HG03521 (cell line): ENCODE data around the gene PBX2.
A peak's percentile ranks its signal among the peaks of the same experiment; 100 is the strongest.

Source experiments
- ATAC-seq: cut with Tn5 transposase; IDR thresholded peaks from one replicate; pipeline ENCODE4 v1.9.1; 2021; ENCODE audit warnings: mild to moderate bottlenecking, moderate library complexity; ENCODE audit not compliant: unreplicated experiment

The PBX2 gene

DNA sequence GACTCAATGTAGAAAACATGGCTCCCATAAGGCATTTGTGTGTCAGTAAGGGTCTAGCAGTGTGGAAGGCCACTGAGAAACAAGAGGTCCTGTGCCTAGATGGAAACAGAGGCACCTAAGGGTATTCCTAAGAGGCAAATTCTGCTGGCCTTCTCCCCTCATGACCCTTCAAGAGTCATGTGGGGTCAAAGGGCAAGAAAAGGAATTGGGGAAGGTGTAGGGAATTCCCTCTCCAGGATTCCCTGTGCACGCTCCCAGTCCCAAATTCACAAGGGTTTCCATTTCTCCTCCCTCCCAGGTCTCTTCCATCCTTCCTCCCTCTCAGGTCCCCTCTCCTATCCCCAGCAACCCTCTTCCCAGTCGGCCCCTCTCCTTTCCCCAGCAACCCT lies 14.7 kb downstream of the PBX2 start:
- no peak for ATAC-seq

DNA sequence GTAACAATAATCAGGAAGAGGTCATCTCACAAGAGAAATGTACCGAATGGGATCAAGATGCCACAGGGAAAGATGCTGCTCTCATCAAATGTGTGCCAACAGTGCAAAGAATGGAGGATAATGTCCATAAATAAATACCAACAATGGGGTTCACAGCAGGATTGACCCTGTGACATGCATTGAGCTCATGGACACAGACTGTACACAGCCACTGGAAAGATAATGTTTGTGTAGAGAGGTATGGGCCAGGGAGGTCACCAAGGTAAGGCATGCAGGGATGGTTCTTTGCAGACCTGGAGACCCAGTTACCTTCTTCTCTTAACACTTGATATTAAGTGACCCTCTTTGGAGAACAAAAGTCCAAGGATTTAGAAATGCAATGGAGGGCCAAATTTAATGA lies 15.6 kb downstream of the PBX2 start:
- ATAC-seq = no peak

DNA sequence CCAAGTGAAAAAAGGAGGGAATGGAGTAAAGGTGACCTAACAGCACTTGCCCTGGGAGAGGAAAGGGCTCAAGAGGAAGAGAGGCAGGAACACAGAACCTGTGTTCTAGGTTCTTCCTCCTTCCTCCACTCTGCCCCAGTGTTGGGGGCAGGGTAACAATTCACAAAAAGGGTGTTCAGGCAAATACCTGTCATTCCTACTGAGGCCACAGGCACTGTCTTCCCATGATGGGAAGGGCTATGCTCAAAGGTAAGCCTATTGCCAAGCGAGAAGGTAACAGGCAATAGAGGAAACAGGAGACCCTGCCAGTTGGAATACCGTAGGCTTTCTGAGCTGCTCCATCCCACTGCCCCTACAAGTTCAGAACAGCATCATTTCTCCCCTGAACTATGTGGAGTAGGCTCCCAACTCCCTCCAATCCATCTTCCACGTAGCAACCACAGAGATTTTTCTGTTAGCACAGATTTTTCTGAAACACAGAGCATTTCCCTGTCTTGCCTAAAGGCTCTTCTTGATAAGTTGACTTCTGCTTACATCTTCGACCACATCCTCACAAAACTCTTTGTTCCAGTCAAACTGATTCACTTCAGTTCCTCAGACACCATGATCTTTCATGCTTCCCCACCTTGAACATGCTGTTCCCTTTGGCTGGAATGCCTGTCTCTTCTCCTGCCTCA lies 16.8 kb downstream of the PBX2 start:
- ATAC-seq = no peak

DNA sequence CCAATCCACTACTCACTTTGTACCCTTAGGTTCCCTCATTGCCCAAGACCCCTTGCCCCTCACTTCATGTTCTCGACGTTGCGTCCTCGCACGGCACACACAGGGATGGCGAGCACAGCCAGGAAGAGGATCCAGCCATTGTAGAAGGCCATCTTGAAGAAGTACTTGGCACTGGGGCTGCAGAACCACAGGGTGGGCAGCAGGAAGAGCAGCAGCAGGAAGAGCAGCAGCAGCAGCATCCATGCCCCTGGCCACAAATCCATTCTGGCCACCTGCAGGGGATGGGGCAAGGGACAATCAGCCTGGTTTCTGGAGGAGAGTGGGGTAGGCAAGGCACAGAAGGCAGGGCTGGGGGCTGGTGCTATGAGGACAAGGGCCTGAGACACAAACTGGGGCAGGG lies 18.8 kb downstream of the PBX2 start:
- no peak for ATAC-seq

- ATAC-seq = no peak
These were observed 19.7 kb downstream of the PBX2 start for GRCh38 chr6:32170294-32170693.

DNA sequence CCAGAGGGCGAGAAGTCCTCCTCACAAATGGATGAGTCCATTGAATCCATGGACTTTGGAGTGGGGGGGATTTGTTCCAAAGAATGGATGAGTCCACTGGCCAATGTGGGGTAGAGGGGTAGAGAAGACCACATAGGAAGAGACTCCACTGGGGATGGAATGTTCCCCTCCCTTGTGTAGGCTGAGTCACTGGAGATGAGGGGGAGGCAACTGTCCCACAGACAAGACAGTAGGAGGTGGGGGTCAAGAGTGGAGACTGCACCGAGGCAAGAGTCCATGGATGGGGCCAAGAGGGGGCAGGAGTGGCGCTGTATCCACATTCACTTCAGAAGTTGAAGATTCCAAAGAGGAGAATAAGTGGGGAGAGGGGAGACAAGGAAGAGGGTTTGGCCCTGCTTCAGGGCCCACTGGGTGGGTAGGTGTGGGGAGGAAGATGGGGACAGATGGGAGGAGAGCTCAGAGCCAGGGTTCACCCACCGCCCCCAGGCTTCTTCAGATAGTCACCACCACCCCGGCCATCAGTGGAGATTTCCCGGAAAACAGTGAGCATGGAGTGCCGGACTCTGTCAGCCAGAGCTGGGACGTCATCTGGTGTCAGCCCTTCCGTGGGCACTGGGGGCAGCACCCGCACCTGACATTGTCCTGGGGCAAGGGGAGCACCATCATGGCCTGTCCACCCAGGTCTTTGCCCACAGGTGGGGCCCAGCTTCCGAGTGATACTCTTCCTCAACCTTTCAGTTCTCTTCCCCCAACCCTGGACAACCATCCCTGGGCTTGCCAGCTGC lies 21.0 kb downstream of the PBX2 start:
- ATAC-seq = no peak

- ATAC-seq = no peak
These were observed 21.7 kb downstream of the PBX2 start for GRCh38 chr6:32168350-32168749.

- ATAC-seq = no peak
These were observed 22.2 kb downstream of the PBX2 start for GRCh38 chr6:32167761-32168262.

DNA sequence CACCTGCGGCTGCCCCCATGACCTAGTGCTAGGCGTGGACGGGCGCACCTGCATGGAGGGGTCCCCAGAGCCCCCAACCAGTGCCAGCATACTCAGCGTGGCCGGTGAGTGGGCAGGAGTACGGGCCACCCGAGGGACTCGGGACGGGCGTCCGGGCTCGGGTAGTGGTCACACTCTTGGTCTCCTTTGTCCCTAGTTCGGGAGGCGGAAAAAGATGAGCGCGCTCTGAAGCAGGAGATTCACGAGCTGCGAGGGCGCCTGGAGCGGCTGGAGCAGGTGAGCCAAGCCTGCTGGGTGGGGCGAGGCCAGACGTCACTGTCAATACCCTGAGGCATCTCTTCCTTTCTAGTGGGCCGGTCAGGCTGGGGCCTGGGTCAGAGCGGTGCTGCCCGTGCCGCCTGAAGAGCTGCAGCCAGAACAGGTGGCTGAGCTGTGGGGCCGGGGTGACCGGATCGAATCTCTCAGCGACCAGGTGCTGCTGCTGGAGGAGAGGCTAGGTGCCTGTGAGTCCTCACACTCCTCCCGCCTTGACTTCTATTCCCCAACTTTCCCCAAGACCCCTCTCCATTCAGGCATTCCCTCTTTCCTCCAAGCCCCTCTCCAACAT lies 22.7 kb downstream of the PBX2 start:
- no peak for ATAC-seq

- ATAC-seq = no peak
These were observed 23.5 kb downstream of the PBX2 start for GRCh38 chr6:32166411-32167061.

- ATAC-seq = no peak
These were observed 25.7 kb downstream of the PBX2 start, which contains the start of gene EGFL8 for GRCh38 chr6:32164295-32164694. Gene EGFL8 (plus strand): TSS chr6:32164595. CDS start chr6:32166166, 1,571 bp downstream.

DNA sequence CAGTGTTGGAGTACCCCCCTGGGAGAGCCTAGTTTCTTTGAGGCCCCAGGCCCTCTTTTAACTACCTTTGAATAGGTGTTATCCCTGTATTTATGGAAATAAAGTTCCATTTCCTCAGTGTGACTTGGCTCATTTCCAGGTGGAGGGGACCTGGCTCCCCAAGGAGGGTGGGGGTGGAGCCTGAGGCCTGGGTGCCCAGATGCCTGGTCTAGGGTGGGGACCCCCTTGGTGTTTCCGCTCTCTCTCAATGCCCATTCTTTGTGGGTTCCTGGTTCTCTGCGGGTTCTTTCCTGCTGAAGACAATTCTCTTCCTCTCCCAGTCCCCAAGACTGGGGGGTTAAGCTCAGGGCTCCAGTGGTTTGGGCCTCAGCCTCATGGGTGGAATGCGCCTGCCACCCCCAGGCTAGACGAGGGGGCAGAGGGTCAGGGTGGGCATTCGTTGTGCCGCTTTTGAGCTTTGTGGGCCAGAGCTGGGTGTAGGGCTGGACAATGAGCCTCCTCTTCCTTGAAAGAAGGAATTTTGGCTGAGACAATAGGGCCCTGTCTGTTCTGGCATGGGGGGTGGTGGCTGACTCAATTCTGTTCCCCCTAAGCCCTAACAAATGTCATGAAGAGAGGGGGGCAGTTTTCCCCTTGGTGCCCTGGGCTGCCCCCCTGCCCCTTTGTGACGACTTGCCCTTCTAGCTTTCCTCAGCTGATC lies 26.3 kb downstream of the PBX2 start:
- no peak for ATAC-seq

GRCh38 chr6:32158052-32158451 lies 31.9 kb downstream of the PBX2 start:
- no peak for ATAC-seq

GRCh38 chr6:32156891-32157290 lies 33.1 kb downstream of the PBX2 start:
- no peak for ATAC-seq

GRCh38 chr6:32154514-32155161 lies 35.4 kb downstream of the PBX2 start:
- ATAC-seq = peak; percentile 50

GRCh38 chr6:32153564-32154513 lies 36.2 kb downstream of the PBX2 start, which contains the start of gene PPT2:
Gene PPT2 (plus strand): TSS chr6:32154141. CDS start chr6:32154595, 454 bp downstream.
- peak; percentile 24 for ATAC-seq

DNA sequence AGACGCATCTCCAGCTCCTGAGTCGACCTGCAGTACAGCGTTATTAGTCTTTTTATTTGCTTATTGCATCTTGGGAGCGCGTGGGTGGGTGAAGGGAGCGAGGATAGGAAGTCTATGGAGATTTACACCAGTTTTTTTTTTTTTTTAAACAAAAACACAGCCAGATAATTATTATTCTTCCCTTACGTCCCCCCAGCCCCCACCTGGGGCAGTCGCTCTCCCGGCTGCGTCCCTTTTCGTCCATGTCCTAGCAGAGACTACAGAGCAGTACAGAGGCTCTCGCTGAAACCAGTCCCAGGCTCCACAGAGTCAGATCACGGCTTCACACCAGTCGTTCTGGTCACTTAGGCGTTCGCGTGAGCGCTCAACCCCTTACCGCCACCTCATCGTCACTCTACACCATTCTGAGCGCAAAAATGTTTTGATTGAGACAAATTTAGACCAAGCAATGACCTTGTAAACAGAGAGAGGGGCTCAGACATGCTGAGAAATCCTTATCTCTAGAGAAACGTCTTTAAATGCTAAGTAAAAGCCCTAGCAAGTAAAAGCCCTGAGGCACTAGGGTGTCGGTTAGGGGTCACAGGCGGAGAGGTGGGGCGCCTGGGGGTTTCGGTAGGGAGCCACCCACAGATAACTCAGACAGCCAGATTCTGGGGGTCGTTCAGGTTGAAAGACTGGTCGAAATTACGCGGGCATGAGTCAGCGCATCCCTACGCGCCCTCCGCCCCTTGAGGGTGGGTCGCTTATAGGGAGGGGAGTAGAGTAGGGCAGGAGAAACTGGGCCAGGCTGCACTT lies 37.0 kb downstream of the PBX2 start:
- ATAC-seq = no peak
